BLaER1 treated with 17β-estradiol and CSF1 and Interleukin-3, amounts not matched to agents 10 nM and 100 nM (cell line): ENCODE data around the gene CHST9.
"Not testable (repeated sequence)": the region's sequence is repeated elsewhere in the genome, so short reads cannot be mapped to it uniquely, and the experiment has no call there.

Experiments
- H3K27ac ChIP-seq, 11 experiments: shearing (Covaris generic); formaldehyde crosslinking; 2 replicates each; pipeline ENCODE4 v1.8.1; 2022
- H3K27me3 ChIP-seq, 11 experiments: shearing (Covaris generic); formaldehyde crosslinking; 2 replicates each; pipeline ENCODE4 v1.8.1; 2022
- H3K36me3 ChIP-seq, 11 experiments: shearing (Covaris generic); formaldehyde crosslinking; 2 replicates each; pipeline ENCODE4 v1.8.1; 2022
- H3K4me1 ChIP-seq, 10 experiments: shearing (Covaris generic); formaldehyde crosslinking; 2 replicates each; pipeline ENCODE4 v1.8.1; 2022
- H3K4me2 ChIP-seq, 11 experiments: shearing (Covaris generic); formaldehyde crosslinking; 2 replicates each; pipeline ENCODE4 v1.8.1; 2022
- H3K4me3 ChIP-seq, 10 experiments: shearing (Covaris generic); formaldehyde crosslinking; 2 replicates each; pipeline ENCODE4 v1.8.1; 2022
- H3K9ac ChIP-seq, 11 experiments: shearing (Covaris generic); formaldehyde crosslinking; 2 replicates each; pipeline ENCODE4 v1.8.1; 2022
- H3K9me3 ChIP-seq, 11 experiments: shearing (Covaris generic); formaldehyde crosslinking; replicated peaks in 1 of 11; 2 replicates each; pipeline ENCODE4 v1.8.1; 2022
- H4K20me1 ChIP-seq, 11 experiments: shearing (Covaris generic); formaldehyde crosslinking; 2 replicates each; pipeline ENCODE4 v1.8.1; 2022
- Cebpa-rat ChIP-seq, 11 experiments: shearing (Covaris generic); IDR thresholded peaks; 2 replicates each; pipeline ENCODE4 v1.8.1; 2022

The CHST9 gene, protein sequence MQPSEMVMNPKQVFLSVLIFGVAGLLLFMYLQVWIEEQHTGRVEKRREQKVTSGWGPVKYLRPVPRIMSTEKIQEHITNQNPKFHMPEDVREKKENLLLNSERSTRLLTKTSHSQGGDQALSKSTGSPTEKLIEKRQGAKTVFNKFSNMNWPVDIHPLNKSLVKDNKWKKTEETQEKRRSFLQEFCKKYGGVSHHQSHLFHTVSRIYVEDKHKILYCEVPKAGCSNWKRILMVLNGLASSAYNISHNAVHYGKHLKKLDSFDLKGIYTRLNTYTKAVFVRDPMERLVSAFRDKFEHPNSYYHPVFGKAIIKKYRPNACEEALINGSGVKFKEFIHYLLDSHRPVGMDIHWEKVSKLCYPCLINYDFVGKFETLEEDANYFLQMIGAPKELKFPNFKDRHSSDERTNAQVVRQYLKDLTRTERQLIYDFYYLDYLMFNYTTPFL

DNA sequence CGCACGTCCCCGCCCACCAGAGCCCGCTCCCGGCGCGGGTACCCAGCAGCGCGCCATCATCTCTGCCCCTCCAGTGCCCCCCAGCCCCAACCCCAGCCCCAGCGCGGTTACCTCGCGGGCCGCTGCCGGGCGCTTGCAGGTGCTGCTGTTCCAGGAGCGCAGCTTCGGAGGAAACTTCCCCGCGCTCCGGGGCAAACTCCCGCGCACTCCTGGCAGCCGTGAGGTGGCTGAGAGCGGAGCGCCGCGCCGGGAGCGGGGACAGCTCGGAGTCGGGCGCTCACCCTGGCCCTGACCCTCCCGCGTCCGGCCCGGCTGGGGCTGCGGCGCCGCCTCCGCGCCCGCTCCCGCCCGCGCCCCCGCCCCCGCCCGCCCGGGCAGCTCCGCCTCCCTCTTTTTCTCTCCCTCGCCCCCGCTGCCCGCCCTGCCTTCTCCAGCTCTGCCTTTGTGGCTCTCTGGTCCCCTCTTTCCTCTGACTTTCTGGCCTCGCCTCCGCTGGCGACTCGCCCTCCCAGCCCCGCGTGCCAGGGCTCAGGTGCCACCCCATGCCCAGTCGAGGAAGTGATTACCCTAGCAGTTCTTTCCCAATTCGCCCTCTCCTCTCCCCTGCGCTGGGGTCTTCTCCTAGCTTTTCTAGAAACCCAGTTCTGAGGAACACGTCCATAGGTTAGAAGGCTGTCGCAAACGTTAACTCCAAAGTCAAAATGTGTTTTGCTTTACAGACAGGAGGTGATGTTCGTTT lies at the start of gene CHST9:
CHST9 (minus strand) TSS at position 284 of the 739 bp plus-strand sequence. CDS start 42,499 bp downstream, outside the sequence.
- Histone ChIP-seq H3K4me3 (no peak within 1 kb of the TSS), H3K4me2 (no peak within 1 kb of the TSS), H3K36me3 (no peaks in the 10 kb centered on the region), H3K27me3 (no peaks in the 10 kb centered on the region), H3K4me1 (no peaks in the 10 kb centered on the region), H3K9ac (no peak within 1 kb of the TSS), H3K27ac (no peak within 1 kb of the TSS), H4K20me1 (no peaks in the 10 kb centered on the region; a peak in 1 of 22 replicates), H3K9me3 (peaks cover 0 to 6% (median 0%) of the 10 kb centered on the region in 11 experiments; a peak in 2 of 22 replicates)
- no peak for TF ChIP-seq Cebpa-rat (IDR thresholded peaks at IDR 0.05)

GRCh38 chr18:27232355-27232754 lies 47.2 kb upstream of the CHST9 start:
- not testable (repeated sequence) for H3K4me1 ChIP-seq, H3K27me3 ChIP-seq, H3K9ac ChIP-seq, H4K20me1 ChIP-seq, H3K36me3 ChIP-seq, H3K27ac ChIP-seq, H3K4me2 ChIP-seq, H3K9me3 ChIP-seq, H3K4me3 ChIP-seq

- not testable (repeated sequence) for H3K4me2 ChIP-seq, H3K9me3 ChIP-seq, H3K4me1 ChIP-seq, H3K36me3 ChIP-seq, H3K4me3 ChIP-seq, H3K27me3 ChIP-seq, H4K20me1 ChIP-seq, H3K9ac ChIP-seq, H3K27ac ChIP-seq
Observed at GRCh38 chr18:27231671-27232070, 46.6 kb upstream of the CHST9 start.

- H3K4me3 ChIP-seq, H4K20me1 ChIP-seq, H3K9ac ChIP-seq, H3K4me1 ChIP-seq, H3K36me3 ChIP-seq, H3K27me3 ChIP-seq, H3K4me2 ChIP-seq, H3K9me3 ChIP-seq, H3K27ac ChIP-seq: not testable (repeated sequence)
Observed at GRCh38 chr18:27231221-27231620, 46.1 kb upstream of the CHST9 start.

DNA sequence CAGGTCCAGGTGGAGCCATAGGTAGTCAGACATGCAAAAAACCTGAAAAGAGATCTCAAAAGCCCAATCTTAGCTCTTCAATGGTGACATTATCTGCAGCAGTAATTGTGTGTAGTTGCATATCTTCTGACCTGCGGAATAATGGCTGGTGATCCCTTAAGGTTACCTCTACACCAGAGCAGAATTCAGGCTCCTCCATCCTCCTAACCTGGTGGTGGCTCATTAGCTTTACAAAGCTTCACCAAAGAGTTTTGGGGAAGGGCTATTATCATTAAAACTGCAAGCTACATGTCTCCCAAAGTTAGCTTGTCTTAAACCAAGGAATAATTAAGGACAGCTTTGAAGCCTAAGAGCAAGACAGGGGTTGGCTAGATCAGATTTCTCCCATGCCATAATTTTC lies 42.6 kb upstream of the CHST9 start:
- H3K9ac ChIP-seq: no peak overlapping the region
- no peaks in the 10 kb centered on the region for H3K4me1 ChIP-seq
- no peaks in the 10 kb centered on the region for H3K27me3 ChIP-seq
- no peaks in the 10 kb centered on the region for H4K20me1 ChIP-seq
- no peaks in the 10 kb centered on the region for H3K36me3 ChIP-seq
- no peaks in the 10 kb centered on the region for H3K9me3 ChIP-seq
- TF ChIP-seq Cebpa-rat (IDR thresholded peaks at IDR 0.05): no peak
- H3K4me3 ChIP-seq: no peak overlapping the region
- no peak overlapping the region for H3K4me2 ChIP-seq
- no peak overlapping the region for H3K27ac ChIP-seq

DNA sequence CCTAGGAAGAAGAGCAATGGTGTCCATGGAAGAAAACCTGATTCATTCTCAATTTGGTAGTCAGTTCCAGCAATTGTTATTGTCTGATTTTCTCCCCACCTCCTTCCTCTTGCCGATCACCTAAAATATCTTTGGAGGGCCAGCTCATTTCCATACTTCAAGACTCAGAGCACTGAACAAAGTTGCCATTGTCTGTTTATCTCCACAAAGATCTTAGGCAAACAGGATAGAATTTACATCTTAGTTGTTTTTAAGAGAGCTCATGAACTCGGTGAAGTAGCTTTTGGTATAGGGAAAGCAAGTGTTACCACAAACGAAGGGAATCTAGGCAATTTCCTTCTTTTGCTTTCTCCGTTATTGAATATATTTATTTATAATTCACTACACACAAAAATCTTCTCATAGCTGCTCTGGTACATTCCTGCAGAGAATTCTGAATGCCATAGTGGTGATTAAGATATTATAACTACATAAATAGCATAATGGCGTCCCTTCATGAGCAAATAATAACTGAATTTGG lies 41.5 kb upstream of the CHST9 start:
- H4K20me1 ChIP-seq: no peaks in the 10 kb centered on the region
- no peaks in the 10 kb centered on the region for H3K4me1 ChIP-seq

GRCh38 chr18:27225947-27226481 lies 40.9 kb upstream of the CHST9 start:
- H3K9ac ChIP-seq: no peak overlapping the region

More for the DNA sequence above, 41.5 kb upstream of the CHST9 start:
- Histone ChIP-seq H3K4me2 (no peak overlapping the region), H3K4me3 (no peak overlapping the region), H3K27ac (no peak overlapping the region), H3K36me3 (no peaks in the 10 kb centered on the region), H3K9me3 (no peaks in the 10 kb centered on the region), H3K27me3 (no peaks in the 10 kb centered on the region), H3K9ac (no peak overlapping the region)
- TF ChIP-seq Cebpa-rat (IDR thresholded peaks at IDR 0.05): no peak

GRCh38 chr18:27223526-27224291 lies 38.6 kb upstream of the CHST9 start:
- no peak overlapping the region for H3K4me2 ChIP-seq
- no peaks in the 10 kb centered on the region for H3K9me3 ChIP-seq
- no peak overlapping the region for H3K27ac ChIP-seq
- H3K27me3 ChIP-seq: no peaks in the 10 kb centered on the region
- H3K9ac ChIP-seq: no peak overlapping the region
- H4K20me1 ChIP-seq: no peaks in the 10 kb centered on the region
- TF ChIP-seq Cebpa-rat (IDR thresholded peaks at IDR 0.05): no peak
- no peak overlapping the region for H3K4me3 ChIP-seq
- H3K4me1 ChIP-seq: no peaks in the 10 kb centered on the region
- no peaks in the 10 kb centered on the region for H3K36me3 ChIP-seq

More at GRCh38 chr18:27225947-27226481, 40.9 kb upstream of the CHST9 start:
- Histone ChIP-seq H4K20me1 (no peaks in the 10 kb centered on the region), H3K9me3 (no peaks in the 10 kb centered on the region), H3K4me2 (no peak overlapping the region), H3K27ac (no peak overlapping the region), H3K4me3 (no peak overlapping the region), H3K27me3 (no peaks in the 10 kb centered on the region), H3K4me1 (no peaks in the 10 kb centered on the region), H3K36me3 (no peaks in the 10 kb centered on the region)
- TF ChIP-seq Cebpa-rat (IDR thresholded peaks at IDR 0.05): no peak

GRCh38 chr18:27214831-27215230 lies 29.7 kb upstream of the CHST9 start:
- H3K27me3 ChIP-seq: no peaks in the 10 kb centered on the region
- H3K9ac ChIP-seq: no peak overlapping the region
- no peaks in the 10 kb centered on the region for H3K36me3 ChIP-seq
- TF ChIP-seq Cebpa-rat (IDR thresholded peaks at IDR 0.05): no peak
- no peaks in the 10 kb centered on the region for H3K4me1 ChIP-seq
- no peak overlapping the region for H3K4me2 ChIP-seq
- no peak overlapping the region for H3K4me3 ChIP-seq
- H3K9me3 ChIP-seq: no peaks in the 10 kb centered on the region
- no peak overlapping the region for H3K27ac ChIP-seq
- no peaks in the 10 kb centered on the region for H4K20me1 ChIP-seq
